Erythroblast (primary cell): ENCODE measurements around the gene ALG10B.
"Not testable (repeated sequence)": the region's sequence is repeated elsewhere in the genome, so short reads cannot be mapped to it uniquely, and the experiment has no call there.

Source experiments
- DNase-seq, 2 experiments: peaks; one replicate each; lab custom pipeline; 2025; lab: John Stamatoyannopoulos, UW
- GATA1 ChIP-seq: IDR thresholded peaks from 2 replicates; pipeline ENCODE4 v1.6.1; 2011; ENCODE audit warnings: low read depth, mild to moderate bottlenecking, control low read depth, low read length, moderate library complexity
- POLR2A ChIP-seq: IDR thresholded peaks from 2 replicates; pipeline ENCODE4 v1.6.1; 2011; ENCODE audit warnings: mild to moderate bottlenecking, low read length

Gene ALG10B, protein sequence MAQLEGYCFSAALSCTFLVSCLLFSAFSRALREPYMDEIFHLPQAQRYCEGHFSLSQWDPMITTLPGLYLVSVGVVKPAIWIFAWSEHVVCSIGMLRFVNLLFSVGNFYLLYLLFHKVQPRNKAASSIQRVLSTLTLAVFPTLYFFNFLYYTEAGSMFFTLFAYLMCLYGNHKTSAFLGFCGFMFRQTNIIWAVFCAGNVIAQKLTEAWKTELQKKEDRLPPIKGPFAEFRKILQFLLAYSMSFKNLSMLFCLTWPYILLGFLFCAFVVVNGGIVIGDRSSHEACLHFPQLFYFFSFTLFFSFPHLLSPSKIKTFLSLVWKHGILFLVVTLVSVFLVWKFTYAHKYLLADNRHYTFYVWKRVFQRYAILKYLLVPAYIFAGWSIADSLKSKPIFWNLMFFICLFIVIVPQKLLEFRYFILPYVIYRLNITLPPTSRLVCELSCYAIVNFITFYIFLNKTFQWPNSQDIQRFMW

DNA sequence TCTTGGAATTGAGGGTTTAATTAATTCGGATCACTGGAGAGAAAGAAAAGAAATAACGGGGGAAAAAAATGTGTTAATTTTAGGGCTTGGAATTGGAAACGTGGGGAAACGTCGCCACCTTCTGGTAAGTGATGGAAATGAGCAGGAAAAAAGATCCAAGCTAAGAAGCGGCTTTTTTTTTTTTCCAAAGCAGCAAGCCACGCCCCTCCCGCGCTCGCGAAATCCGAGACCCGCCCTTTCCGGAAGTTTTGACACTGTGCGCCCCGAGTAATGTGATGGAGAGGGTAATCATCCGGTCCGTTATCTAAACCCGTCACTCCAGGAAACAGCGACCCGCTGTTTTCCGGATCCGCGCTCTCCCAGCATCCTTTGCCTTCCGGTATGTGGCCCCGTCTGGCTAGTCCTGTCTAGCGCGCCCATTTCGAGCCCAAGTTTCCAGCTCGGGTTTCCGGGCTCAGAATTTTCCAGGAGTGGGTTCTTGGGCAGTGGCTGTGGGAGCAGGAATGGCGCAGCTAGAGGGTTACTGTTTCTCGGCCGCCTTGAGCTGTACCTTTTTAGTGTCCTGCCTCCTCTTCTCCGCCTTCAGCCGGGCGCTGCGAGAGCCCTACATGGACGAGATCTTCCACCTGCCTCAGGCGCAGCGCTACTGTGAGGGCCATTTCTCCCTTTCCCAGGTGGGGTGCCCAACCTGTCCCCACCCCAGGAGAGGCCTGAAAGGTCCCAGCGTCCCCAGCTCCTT is at the start of gene ALG10B:
Gene ALG10B (plus strand): TSS at position 384 of the 739 bp plus-strand sequence. CDS start 120 bp downstream, at position 504.
- peak; percentile 96 to 97 for DNase-seq
- TF ChIP-seq POLR2A (peak; percentile 77), GATA1 (peak; percentile 31)

DNA sequence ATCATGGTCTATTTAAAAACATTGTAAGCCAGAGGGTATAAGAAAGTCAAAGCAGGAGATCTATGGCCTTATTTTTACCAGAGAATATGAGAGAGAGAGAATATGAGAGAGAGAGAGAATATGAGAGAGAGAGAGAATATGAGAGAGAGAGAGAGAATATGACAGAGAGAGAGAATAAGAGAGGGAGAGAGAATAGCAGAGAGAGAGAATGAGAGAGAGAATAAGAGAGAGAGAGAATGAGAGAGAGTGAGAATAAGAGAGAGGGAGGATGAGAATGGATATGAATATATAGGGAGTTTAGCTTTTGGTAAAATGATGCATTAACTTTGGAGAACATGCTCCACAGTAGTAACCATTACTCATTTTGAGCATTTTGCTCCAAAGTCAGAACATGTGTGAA is 48.0 kb upstream of the ALG10B start:
- DNase-seq, result no peak
- TF ChIP-seq GATA1 (no peak), POLR2A (no peak)

DNA sequence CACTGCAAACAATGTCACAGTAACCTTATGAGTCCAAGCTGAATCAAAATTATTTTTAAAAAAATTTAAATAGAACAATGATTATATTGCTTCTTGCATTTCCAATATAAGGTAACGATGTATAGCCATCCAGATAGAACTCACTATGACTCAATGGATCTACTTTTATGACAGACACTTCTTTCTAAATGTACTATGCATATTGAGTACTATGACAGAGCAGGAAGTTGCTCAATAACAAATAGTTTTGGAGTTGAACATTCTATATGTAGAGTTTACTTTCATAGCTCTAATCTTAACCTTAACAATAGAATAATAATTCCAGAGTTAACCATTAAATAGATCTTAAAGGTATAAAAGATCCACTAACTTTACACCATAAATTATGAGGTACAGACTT is 46.7 kb upstream of the ALG10B start:
- no peak for TF ChIP-seq GATA1
- TF ChIP-seq POLR2A, result no peak
- DNase-seq, result no peak

DNA sequence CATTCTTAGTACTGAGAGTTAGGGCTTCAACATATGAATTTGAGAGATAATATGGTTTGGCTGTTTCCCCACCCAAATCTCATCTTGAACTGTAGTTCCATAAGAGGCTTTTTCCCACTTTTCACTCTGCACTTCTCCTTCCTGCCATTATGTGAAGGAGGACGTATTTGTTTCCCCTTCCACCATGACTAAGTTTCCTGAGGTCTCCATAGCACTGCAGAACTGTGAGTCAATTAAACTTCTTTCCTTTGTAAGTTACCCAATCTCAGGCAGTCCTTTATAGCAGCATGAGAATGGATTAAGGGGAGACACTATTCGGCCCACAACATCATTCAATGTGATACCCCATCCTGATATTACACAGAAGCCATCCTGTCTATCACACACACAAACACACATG is 36.8 kb upstream of the ALG10B start:
- no peak for DNase-seq
- no peak for TF ChIP-seq GATA1
- TF ChIP-seq POLR2A, result no peak

DNA sequence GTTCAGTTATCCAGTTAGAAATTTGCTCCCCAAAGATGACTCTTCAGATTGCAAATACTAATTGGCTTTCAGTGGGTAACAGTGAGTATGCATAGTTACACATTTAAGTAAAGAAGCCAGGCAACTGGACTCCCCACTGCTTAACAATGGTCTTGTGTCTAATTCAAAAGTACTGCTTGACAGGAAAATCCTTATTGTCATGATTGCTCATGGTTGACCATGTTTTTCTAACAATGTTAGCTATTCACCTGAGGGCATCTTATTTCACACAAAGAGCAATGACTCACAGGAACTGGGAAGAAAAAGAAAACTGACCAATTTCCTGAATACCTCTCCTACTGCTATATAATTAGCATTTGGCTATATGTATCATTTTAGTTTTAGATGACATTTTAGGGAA is 33.7 kb upstream of the ALG10B start:
- DNase-seq, result no peak
- TF ChIP-seq POLR2A (no peak), GATA1 (no peak)

DNA sequence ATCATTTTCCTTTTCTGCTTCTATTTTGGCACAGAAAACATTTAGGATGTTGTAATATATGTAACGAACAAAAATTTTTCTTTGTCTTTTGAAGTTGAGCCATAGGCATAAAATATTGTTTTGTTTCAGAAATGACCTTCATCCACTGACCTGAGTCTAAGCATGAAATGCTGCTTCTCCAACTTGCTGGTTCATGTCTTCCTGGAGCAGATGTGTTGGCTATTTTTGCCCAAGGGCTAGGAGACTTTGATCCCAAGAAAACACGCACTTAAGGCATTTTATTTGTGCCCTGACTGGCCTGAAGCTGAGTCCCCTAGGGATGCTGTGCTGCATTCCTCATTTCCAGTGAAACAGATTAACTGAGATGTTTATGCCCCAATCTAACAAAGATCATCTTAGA is 27.2 kb upstream of the ALG10B start:
- no peak for DNase-seq
- TF ChIP-seq POLR2A (no peak), GATA1 (no peak)

DNA sequence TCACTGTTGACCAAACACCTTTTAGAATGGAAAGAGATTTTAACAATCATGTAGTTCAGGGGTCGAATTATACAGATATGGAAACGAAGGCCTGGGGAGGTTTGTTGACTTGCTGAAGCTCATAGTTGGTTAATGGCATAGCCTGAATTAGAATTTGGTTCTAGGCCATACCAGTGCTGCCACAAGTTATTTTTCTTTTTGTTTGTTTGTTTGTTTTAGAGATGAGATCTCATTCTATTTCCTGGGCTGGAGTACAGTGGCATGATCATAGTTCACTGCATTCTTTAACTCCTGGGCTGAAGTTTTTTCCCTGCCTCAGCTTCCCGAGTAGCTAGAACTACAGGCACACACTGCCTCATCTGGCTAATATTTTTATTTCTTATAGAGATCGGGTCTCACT is 25.4 kb upstream of the ALG10B start:
- no peak for DNase-seq
- TF ChIP-seq GATA1 (no peak), POLR2A (no peak)

DNA sequence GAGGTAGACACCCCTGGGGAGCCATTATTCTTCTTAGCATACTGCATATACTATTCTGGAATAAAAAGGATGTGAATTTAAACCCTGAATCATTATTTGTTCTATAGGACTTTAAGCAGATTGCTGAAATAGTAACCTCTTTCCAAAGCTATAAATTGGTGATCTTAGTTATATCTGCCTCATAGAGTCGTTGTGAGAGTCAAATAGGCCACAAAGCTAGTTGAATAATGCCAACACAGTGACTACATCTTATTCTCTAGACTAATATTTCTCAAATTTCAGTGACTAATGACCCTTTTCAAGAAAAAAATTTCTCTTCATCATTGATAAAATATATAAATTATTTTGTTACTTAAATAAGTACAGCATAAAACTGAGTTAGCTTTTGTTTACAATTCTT is 13.6 kb upstream of the ALG10B start:
- DNase-seq, result not testable (repeated sequence)

DNA sequence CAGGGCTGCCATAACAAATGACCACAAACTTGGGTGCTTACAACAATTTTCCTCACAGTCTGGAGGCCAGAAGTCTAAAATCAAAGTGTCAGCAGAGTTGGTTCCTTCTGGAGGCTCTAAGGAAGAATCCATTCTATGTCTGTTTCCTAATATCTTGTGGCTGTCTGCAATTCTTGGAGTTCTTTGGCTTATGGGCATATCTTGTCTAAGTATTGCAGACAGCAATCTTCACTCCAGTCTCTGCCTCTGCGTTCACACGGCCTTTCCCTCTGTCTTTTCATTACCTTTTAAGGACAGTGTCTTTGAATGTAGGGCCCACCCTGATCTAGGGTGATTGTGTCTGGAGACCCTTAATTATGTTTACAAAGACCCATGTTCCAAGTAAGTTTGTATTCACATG is 5.4 kb downstream of the ALG10B start:
- DNase-seq, result not testable (repeated sequence)

DNA sequence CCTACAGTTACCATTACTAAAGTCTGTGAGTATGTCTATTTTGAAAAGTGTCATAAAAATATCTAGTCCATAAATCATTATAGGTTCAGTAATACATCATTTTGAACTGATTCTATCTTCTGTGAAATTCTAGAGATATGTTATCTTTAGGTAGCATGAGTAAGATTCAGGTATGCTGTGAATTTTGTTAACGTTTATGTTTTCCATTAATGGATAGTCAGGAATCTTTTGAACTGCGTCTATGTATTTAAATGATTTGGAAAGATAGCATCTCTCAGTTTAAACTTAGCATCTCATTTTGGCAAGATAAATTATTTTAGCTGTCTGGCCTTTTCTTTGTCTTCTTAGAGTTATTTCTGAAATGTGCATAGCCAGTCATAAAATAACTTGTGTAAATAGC is 8.3 kb downstream of the ALG10B start:
- no peak for DNase-seq
- TF ChIP-seq POLR2A (no peak), GATA1 (no peak)

DNA sequence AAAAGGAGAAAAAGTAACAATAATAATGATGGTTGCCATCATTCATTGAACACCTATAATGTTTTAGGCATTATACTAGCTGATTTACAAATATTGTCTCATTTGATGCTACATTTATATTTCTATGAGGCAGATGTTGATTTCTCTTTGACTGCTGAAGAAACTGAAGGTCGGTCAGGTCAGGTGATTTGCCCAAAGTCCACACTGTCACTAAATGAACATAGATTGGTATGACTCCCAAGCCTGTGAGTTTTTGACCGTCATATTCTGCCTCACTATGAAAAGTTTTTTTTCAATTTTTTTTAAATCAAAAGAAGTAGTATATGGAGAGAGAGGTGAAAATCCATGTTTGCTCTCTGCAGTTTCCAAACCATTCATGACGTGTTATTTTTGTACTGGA is 10.8 kb downstream of the ALG10B start:
- TF ChIP-seq POLR2A (no peak), GATA1 (no peak)

DNA sequence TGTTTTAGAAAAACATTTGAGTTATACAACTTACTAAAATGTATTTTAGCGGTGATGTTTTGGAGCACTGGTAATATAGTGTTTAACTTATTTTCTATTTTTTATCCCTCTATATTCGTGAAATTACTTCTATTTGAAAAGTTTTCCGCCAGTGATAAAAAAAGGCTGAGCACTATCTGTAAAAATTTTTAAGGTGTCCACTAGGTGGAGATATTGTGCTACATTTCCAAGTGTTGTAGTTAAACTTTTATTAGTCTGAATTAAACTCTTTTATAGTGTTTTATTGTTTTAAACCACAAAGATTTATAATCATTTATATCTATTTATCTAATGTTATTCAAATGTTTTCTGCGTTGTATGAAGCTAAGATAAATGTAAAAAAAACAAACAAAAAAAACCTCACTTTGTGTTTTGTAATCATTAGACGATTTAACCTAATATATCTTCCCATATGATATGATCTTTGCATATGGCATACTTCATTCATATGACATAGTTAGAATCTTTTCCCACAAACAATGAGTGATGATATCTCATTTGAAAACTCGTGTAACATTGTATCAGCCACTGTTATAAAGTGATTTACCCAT is 11.8 kb downstream of the ALG10B start:
- DNase-seq, result peak; percentile 38 to 65
- TF ChIP-seq GATA1, result no peak
- no peak for TF ChIP-seq POLR2A

More for the DNA sequence above, 10.8 kb downstream of the ALG10B start:
- no peak for DNase-seq

DNA sequence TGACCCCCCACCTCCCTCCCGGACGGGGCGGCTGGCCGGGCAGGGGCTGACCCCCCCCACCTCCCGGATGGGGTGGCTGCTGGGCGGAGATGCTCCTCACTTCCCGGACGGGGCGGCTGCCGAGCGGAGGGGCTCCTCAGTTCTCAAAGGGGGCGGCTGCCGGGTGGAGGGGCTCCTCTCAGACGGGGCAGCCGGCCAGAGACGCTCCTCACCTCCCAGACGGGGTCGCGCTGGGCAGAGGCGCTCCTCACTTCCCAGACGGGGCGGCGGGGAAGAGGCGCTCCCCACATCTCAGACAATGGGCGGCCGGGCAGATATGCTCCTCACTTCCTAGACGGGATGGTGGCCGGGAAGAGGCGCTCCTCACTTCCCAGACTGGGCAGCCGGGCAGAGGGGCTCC is 13.8 kb downstream of the ALG10B start:
- not testable (repeated sequence) for DNase-seq

DNA sequence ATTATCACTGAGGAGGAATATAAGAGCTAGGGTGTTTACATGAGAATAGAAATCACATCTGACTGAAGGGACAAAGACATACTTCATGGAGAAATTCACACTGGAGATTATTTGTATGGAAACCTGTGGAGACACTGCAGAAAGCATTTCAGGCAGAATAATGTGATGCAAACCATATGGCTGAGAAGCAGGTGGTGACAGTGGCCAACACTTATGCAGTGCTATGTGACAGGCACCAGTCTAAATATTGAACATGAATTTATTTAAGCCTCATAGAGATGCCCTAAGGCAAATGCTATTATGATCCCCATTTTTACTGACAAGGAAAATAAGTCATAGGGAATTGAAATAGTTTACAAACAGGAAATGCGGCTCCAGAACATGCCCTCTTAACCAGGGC is 16.2 kb downstream of the ALG10B start:
- TF ChIP-seq POLR2A, result no peak
- TF ChIP-seq GATA1, result no peak
- no peak for DNase-seq
